Liver (tissue), 3 donors: ENCODE measurements around the gene BLOC1S3.

Source experiments
- EGR1 ChIP-seq, 2 donors: IDR thresholded peaks; 2 replicates each; pipeline ENCODE4 v1.6.1; 2016 to 2018; ENCODE audit warnings: antibody characterized with exemption in 2 of 2, low read depth in 2 of 2
- RAD21 ChIP-seq, 2 donors: IDR thresholded peaks; 2 replicates each; pipeline ENCODE4 v1.6.1; 2016; ENCODE audit warnings: antibody characterized with exemption in 2 of 2, mild to moderate bottlenecking in 2 of 2
- TAF1 ChIP-seq: conservative IDR thresholded peaks from 2 replicates; pipeline ENCODE4 v1.6.1; 2016; ENCODE audit warnings: antibody characterized with exemption, mild to moderate bottlenecking
- YY1 ChIP-seq: IDR thresholded peaks from 2 replicates; pipeline ENCODE4 v1.6.1; 2016; ENCODE audit warnings: antibody characterized with exemption, mild to moderate bottlenecking
- TF ChIP-seq, protein P1 (sequence below): fragments of 150-350 bp; IDR thresholded peaks from 2 replicates; pipeline ENCODE4 v1.5.1; 2017; ENCODE audit warnings: improper control_type of control experiment, low read depth, low read length; ENCODE audit not compliant: missing input control
- TF ChIP-seq, protein P2 (sequence below): IDR thresholded peaks from 2 replicates; pipeline ENCODE4 v1.6.1; 2016; ENCODE audit warnings: antibody characterized with exemption, mild to moderate bottlenecking
- TF ChIP-seq, protein P3 (sequence below): IDR thresholded peaks from 2 replicates; pipeline ENCODE4 v1.6.1; 2016; ENCODE audit warnings: antibody characterized with exemption
- donor health status: healthy.
- donor health status: healthy.

DNA sequence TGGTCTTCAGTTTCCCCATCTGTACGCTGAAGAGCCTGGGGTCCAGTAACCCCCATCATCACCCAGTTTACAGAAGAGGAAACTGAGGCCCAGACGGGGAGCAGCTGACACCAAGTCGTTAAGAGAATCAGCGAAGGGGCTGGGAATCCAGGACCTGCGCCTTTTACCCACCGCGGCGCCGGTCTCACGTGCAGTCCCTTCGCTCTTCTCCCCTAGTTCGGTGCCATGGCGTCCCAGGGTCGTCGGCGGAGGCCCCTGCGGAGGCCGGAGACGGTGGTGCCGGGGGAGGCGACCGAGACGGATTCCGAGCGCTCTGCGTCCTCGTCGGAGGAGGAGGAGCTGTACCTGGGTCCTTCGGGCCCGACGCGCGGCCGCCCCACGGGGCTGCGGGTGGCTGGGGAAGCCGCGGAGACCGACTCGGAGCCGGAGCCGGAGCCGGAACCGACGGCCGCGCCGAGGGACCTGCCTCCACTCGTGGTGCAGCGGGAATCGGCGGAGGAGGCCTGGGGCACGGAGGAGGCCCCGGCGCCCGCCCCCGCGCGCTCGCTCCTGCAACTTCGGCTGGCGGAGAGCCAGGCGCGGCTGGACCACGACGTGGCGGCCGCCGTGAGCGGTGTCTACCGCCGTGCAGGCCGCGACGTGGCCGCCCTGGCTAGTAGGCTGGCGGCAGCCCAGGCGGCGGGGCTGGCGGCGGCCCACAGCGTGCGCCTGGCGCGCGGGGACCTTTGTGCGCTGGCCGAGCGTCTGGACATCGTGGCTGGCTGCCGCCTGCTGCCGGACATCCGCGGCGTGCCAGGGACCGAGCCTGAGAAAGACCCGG is 698 bp downstream of the BLOC1S3 start:
- TF ChIP-seq, protein P1, sequence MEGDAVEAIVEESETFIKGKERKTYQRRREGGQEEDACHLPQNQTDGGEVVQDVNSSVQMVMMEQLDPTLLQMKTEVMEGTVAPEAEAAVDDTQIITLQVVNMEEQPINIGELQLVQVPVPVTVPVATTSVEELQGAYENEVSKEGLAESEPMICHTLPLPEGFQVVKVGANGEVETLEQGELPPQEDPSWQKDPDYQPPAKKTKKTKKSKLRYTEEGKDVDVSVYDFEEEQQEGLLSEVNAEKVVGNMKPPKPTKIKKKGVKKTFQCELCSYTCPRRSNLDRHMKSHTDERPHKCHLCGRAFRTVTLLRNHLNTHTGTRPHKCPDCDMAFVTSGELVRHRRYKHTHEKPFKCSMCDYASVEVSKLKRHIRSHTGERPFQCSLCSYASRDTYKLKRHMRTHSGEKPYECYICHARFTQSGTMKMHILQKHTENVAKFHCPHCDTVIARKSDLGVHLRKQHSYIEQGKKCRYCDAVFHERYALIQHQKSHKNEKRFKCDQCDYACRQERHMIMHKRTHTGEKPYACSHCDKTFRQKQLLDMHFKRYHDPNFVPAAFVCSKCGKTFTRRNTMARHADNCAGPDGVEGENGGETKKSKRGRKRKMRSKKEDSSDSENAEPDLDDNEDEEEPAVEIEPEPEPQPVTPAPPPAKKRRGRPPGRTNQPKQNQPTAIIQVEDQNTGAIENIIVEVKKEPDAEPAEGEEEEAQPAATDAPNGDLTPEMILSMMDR: no peak
- TF ChIP-seq RAD21 (IDR thresholded peaks at IDR 0.05) (no peak), TAF1 (no peak), EGR1 (IDR thresholded peaks at IDR 0.05; ENCODE audit: low read depth in 2 of 2) (no peak), YY1 (no peak)
- TF ChIP-seq, protein P2, sequence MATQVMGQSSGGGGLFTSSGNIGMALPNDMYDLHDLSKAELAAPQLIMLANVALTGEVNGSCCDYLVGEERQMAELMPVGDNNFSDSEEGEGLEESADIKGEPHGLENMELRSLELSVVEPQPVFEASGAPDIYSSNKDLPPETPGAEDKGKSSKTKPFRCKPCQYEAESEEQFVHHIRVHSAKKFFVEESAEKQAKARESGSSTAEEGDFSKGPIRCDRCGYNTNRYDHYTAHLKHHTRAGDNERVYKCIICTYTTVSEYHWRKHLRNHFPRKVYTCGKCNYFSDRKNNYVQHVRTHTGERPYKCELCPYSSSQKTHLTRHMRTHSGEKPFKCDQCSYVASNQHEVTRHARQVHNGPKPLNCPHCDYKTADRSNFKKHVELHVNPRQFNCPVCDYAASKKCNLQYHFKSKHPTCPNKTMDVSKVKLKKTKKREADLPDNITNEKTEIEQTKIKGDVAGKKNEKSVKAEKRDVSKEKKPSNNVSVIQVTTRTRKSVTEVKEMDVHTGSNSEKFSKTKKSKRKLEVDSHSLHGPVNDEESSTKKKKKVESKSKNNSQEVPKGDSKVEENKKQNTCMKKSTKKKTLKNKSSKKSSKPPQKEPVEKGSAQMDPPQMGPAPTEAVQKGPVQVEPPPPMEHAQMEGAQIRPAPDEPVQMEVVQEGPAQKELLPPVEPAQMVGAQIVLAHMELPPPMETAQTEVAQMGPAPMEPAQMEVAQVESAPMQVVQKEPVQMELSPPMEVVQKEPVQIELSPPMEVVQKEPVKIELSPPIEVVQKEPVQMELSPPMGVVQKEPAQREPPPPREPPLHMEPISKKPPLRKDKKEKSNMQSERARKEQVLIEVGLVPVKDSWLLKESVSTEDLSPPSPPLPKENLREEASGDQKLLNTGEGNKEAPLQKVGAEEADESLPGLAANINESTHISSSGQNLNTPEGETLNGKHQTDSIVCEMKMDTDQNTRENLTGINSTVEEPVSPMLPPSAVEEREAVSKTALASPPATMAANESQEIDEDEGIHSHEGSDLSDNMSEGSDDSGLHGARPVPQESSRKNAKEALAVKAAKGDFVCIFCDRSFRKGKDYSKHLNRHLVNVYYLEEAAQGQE: no peak
- TF ChIP-seq, protein P3, sequence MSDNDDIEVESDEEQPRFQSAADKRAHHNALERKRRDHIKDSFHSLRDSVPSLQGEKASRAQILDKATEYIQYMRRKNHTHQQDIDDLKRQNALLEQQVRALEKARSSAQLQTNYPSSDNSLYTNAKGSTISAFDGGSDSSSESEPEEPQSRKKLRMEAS: no peak
